IMR-90 (cell line): ENCODE measurements around the gene MRPL9. TPM values are rescaled to one million over a fixed set of nuclear protein-coding genes. Genes with fewer than 3 reads are reported as not detected.

ENCODE experiments used
- ATAC-seq: fragments of 200-7000 bp; cut with Tn5 transposase; 2 replicates; pipeline ENCODE4 v1.9.1; 2020; ENCODE audit warnings: low read depth, mild to moderate bottlenecking, moderate library complexity
- BruUV-seq: library from RNA; stranded (reverse); fragments of 400-500 nt; replicated peaks from 2 replicates; lab custom pipeline; 2021; lab: Mats Ljungman, UMichigan
- CTCF ChIA-PET: fragments of 300-600 bp; formaldehyde crosslinking; extraction: SDS; loops from one replicate; lab custom pipeline; 2021; ENCODE audit warnings: antibody characterized with exemption; lab: Yijun Ruan, JAX
- POLR2A ChIA-PET: fragments of 300-600 bp; sonication (Branson Sonifier 250); formaldehyde crosslinking; loops from one replicate; lab custom pipeline; 2022; ENCODE audit warnings: antibody characterized with exemption; ENCODE audit not compliant: unreplicated experiment; lab: Charles Lee
- DNase-seq: peaks from one replicate; pipeline ENCODE4 v3.0.0; 2013
- H2AFZ ChIP-seq: replicated peaks from 2 replicates; pipeline ENCODE3; 2013; ENCODE audit warnings: low read length, mild to moderate bottlenecking; ENCODE audit not compliant: poor library complexity
- H2AK5ac ChIP-seq: 2 replicates; pipeline ENCODE4 v1.6.1; 2013; ENCODE audit warnings: low read depth, low read length, inconsistent platforms
- H2AK9ac ChIP-seq: replicated peaks from 2 replicates; pipeline ENCODE3; 2013; ENCODE audit warnings: mild to moderate bottlenecking, low read depth, low read length, moderate library complexity; ENCODE audit not compliant: poor library complexity
- H2BK120ac ChIP-seq: 2 replicates; pipeline ENCODE4 v1.6.1; 2013; ENCODE audit warnings: low read depth, low read length, inconsistent platforms
- H2BK15ac ChIP-seq: 3 replicates; pipeline ENCODE4 v1.6.1; 2013; ENCODE audit warnings: low read depth, low read length, inconsistent platforms
- H2BK20ac ChIP-seq: 2 replicates; pipeline ENCODE4 v1.6.1; 2013; ENCODE audit warnings: low read depth, mild to moderate bottlenecking, inconsistent platforms, low read length, moderate library complexity
- H2BK5ac ChIP-seq: 2 replicates; pipeline ENCODE4 v1.6.1; 2013; ENCODE audit warnings: mild to moderate bottlenecking, low read depth, low read length, inconsistent platforms; ENCODE audit not compliant: poor library complexity, severe bottlenecking
- H3K14ac ChIP-seq: replicated peaks from 2 replicates; pipeline ENCODE4 v1.6.1; 2013; ENCODE audit warnings: low read depth, low read length, inconsistent platforms
- H3K18ac ChIP-seq: 2 replicates; pipeline ENCODE4 v1.6.1; 2013; ENCODE audit warnings: low read depth, low read length, control low read depth
- H3K23ac ChIP-seq: 2 replicates; pipeline ENCODE4 v1.6.1; 2013; ENCODE audit warnings: low read depth, low read length, inconsistent platforms
- H3K27ac ChIP-seq: 2 replicates; pipeline ENCODE4 v1.5.1; 2013; ENCODE audit warnings: mild to moderate bottlenecking, control low read depth, low read length; ENCODE audit not compliant: insufficient read depth
- H3K27me3 ChIP-seq: 2 replicates; pipeline ENCODE4 v1.6.1; 2013; ENCODE audit warnings: low read length; ENCODE audit not compliant: control insufficient read depth, insufficient read depth
- H3K36me3 ChIP-seq: 2 replicates; pipeline ENCODE4 v1.6.1; 2013; ENCODE audit warnings: low read length, mixed read lengths; ENCODE audit not compliant: control insufficient read depth, insufficient read depth
- H3K4ac ChIP-seq: 2 replicates; pipeline ENCODE4 v1.6.1; 2013; ENCODE audit warnings: low read depth, low read length, inconsistent platforms
- H3K4me1 ChIP-seq: 2 replicates; pipeline ENCODE4 v1.6.1; 2013; ENCODE audit warnings: low read length, mixed read lengths; ENCODE audit not compliant: control insufficient read depth, insufficient read depth
- H3K4me2 ChIP-seq: 2 replicates; pipeline ENCODE4 v1.6.1; 2013; ENCODE audit warnings: low read depth, mild to moderate bottlenecking, control low read depth, low read length, moderate library complexity
- H3K4me3 ChIP-seq: 2 replicates; pipeline ENCODE4 v1.5.1; 2013; ENCODE audit warnings: low read depth, mild to moderate bottlenecking, control low read depth, low read length, moderate library complexity; ENCODE audit not compliant: insufficient read depth
- H3K56ac ChIP-seq: 2 replicates; pipeline ENCODE4 v1.6.1; 2013; ENCODE audit warnings: low read length, inconsistent platforms; ENCODE audit not compliant: insufficient read depth; ENCODE audit errors: extremely low read depth
- H3K79me1 ChIP-seq, 2 experiments: 2 replicates each; pipeline ENCODE4 v1.6.1; 2013; ENCODE audit warnings: low read length in 2 of 2, inconsistent platforms in 1 of 2, low read depth in 1 of 2
- H3K9ac ChIP-seq: 2 replicates; pipeline ENCODE4 v1.6.1; 2013; ENCODE audit warnings: low read depth, low read length, control low read depth
- H3K9me1 ChIP-seq: 2 replicates; pipeline ENCODE4 v1.6.1; 2013; ENCODE audit warnings: low read length, inconsistent platforms; ENCODE audit not compliant: insufficient read depth
- H3K9me3 ChIP-seq: 2 replicates; pipeline ENCODE4 v1.6.1; 2013; ENCODE audit warnings: low read length; ENCODE audit not compliant: control insufficient read depth, insufficient read depth
- H4K20me1 ChIP-seq: 2 replicates; pipeline ENCODE4 v1.6.1; 2013; ENCODE audit warnings: low read length, inconsistent platforms; ENCODE audit not compliant: insufficient read depth
- H4K5ac ChIP-seq: 2 replicates; pipeline ENCODE4 v1.6.1; 2013; ENCODE audit warnings: mild to moderate bottlenecking, low read depth, low read length, control low read depth
- H4K8ac ChIP-seq, 2 experiments: 2 replicates each; pipeline ENCODE4 v1.6.1; 2013; ENCODE audit warnings: low read depth in 2 of 2, low read length in 2 of 2, control low read depth in 1 of 2, inconsistent platforms in 1 of 2
- H4K91ac ChIP-seq: 2 replicates; pipeline ENCODE4 v1.6.1; 2013; ENCODE audit warnings: low read depth, low read length, inconsistent platforms; ENCODE audit not compliant: insufficient read depth
- BHLHE40 ChIP-seq: fragments of 150-350 bp; IDR thresholded peaks from 2 replicates; pipeline ENCODE4 v1.6.1; 2016; ENCODE audit warnings: mild to moderate bottlenecking, low read depth, low read length
- CTCF ChIP-seq: conservative IDR thresholded peaks from 2 replicates; pipeline ENCODE4 v1.5.1; 2012; ENCODE audit warnings: mild to moderate bottlenecking, low read depth, low read length, improper control_type of control experiment
- ELK1 ChIP-seq: fragments of 150-350 bp; IDR thresholded peaks from 2 replicates; pipeline ENCODE4 v1.6.1; 2016; ENCODE audit warnings: low read depth, mild to moderate bottlenecking, low read length, moderate library complexity, borderline replicate concordance
- FOS ChIP-seq: fragments of 150-350 bp; IDR thresholded peaks from 2 replicates; pipeline ENCODE4 v1.6.1; 2016; ENCODE audit warnings: low read depth, low read length
- MAFK ChIP-seq: IDR thresholded peaks from 2 replicates; pipeline ENCODE4 v1.6.1; 2012; ENCODE audit warnings: low read depth, low read length, improper control_type of control experiment
- POLR2A ChIP-seq: IDR thresholded peaks from 2 replicates; pipeline ENCODE4 v1.6.1; 2012; ENCODE audit warnings: mild to moderate bottlenecking, low read depth, low read length
- RAD21 ChIP-seq: IDR thresholded peaks from 2 replicates; pipeline ENCODE4 v1.6.1; 2012; ENCODE audit warnings: low read length, improper control_type of control experiment
- RCOR1 ChIP-seq: IDR thresholded peaks from 2 replicates; pipeline ENCODE4 v1.6.1; 2012; ENCODE audit warnings: mild to moderate bottlenecking, low read length, improper control_type of control experiment; ENCODE audit not compliant: insufficient replicate concordance
- RFX5 ChIP-seq: IDR thresholded peaks from 2 replicates; pipeline ENCODE4 v1.8.0; 2012; ENCODE audit warnings: low read depth, mild to moderate bottlenecking, low read length, moderate library complexity
- SMC3 ChIP-seq: fragments of 150-350 bp; IDR thresholded peaks from 2 replicates; pipeline ENCODE4 v1.6.1; 2016; ENCODE audit warnings: low read depth, mild to moderate bottlenecking, antibody characterized with exemption, low read length, moderate library complexity
- USF2 ChIP-seq: fragments of 150-350 bp; IDR thresholded peaks from 2 replicates; pipeline ENCODE4 v1.6.1; 2017; ENCODE audit warnings: mild to moderate bottlenecking, antibody characterized with exemption, low read length, low read depth
- WGBS, 2 experiments: methylation state at CpG; one replicate each; pipeline versions ENCODE4 v1.1.5 to v1.1.7; 2013; ENCODE audit warnings: missing lambda C conversion rate in 2 of 2; ENCODE audit not compliant: insufficient read length in 1 of 2; ENCODE audit errors: extremely low coverage in 2 of 2; 5-methylcytosine and 5-hydroxymethylcytosine counted together
- dilution Hi-C: fragments of 300-500 bp; cut with HindIII; formaldehyde crosslinking; loops from one replicate; pipeline ENCODE4 v1.14.3; 2018; ENCODE audit warnings: low sequenced_read_pairs; ENCODE audit not compliant: unreplicated experiment
- in situ Hi-C: fragments of 300-500 bp; cut with MboI; formaldehyde crosslinking; loops from 3 replicates; pipeline ENCODE4 v1.14.3; 2019; ENCODE audit warnings: low sequenced_read_pairs, inconsistent platforms, mixed read lengths
- intact Hi-C: fragments of 100-400 bp; cut with micrococcal nuclease; formaldehyde crosslinking; loops from 2 replicates; pipeline ENCODE4 v1.10.0; 2022
- polyA plus RNA-seq, 3 experiments: library from polyadenylated mRNA; depleted of rRNA; stranded (reverse); fragments of >200 nt; gene quantifications; 2 replicates each; pipeline ENCODE4 v1.2.3, GENCODE V29; 2012; ENCODE audit warnings: low replicate concordance in 1 of 3
- total RNA-seq: library from RNA; depleted of rRNA; stranded (reverse); fragments of >200 nt; gene quantifications from 2 replicates; pipeline ENCODE4 v1.2.3, GENCODE V29; 2012

MRPL9 gene
- total and polyA plus RNA-seq, 2 of the 4 experiments (the other 2 are of a cell fraction) = 65.4 to 87.5 TPM

GRCh38 chr1:151776665-151777062, 13.4 kb upstream of the MRPL9 start:
- no peak overlapping the region for H3K23ac ChIP-seq
- DNase-seq (no peak), ATAC-seq (no peak)
- no peaks in the 10 kb centered on the region for H3K4me1 ChIP-seq
- no peak overlapping the region for H2BK5ac ChIP-seq
- no peaks in the 10 kb centered on the region for H3K9me3 ChIP-seq
- no peak overlapping the region for H2BK120ac ChIP-seq
- no peak overlapping the region for H3K18ac ChIP-seq
- intact Hi-C loops (no loop called here), in situ Hi-C loops (no loop called here), dilution Hi-C loops (loop anchor here (25.0 kb wide), 1 partner anchor 111 kb away; no protein-coding TSS in a partner anchor)
- no peaks in the 10 kb centered on the region for H3K36me3 ChIP-seq
- no peak overlapping the region for H3K4me3 ChIP-seq
- no peak overlapping the region for H3K9ac ChIP-seq
- ChIA-PET CTCF (interaction anchor here (1.2 kb wide), 1 partner anchor 13 kb away, joined by 3 read pairs; no protein-coding TSS in a partner anchor), POLR2A (no interaction called here)
- TF ChIP-seq CTCF (no peak), FOS (no peak), RFX5 (no peak), SMC3 (no peak), RAD21 (no peak), RCOR1 (no peak), BHLHE40 (no peak), POLR2A (no peak), USF2 (no peak), MAFK (no peak), ELK1 (no peak)
- H3K27me3 ChIP-seq = no peaks in the 10 kb centered on the region; the same call in 1 of the 2 replicates
- H3K4me2 ChIP-seq = no peak overlapping the region
- WGBS, 2 experiments = no CpG with 5 or more reads among the region's 3 CpGs
- no peak overlapping the region for H3K14ac ChIP-seq
- H2AFZ ChIP-seq = no peak overlapping the region
- no TSS peak for BruUV-seq
- H4K20me1 ChIP-seq = no peaks in the 10 kb centered on the region
- H3K56ac ChIP-seq = no peak overlapping the region
- no peak overlapping the region for H3K27ac ChIP-seq
- H3K9me1 ChIP-seq = no peaks in the 10 kb centered on the region; the same call in 1 of the 2 replicates
- H2BK20ac ChIP-seq = no peak overlapping the region
- H4K8ac ChIP-seq = no peak overlapping the region
- no peaks in the 10 kb centered on the region for H3K79me1 ChIP-seq
- no peak overlapping the region for H2BK15ac ChIP-seq
- H4K5ac ChIP-seq = no peak overlapping the region
- no peak overlapping the region for H3K4ac ChIP-seq
- no peak overlapping the region for H4K91ac ChIP-seq
- H2AK9ac ChIP-seq = no peak overlapping the region
- no peak overlapping the region for H2AK5ac ChIP-seq
